Neural progenitor cell (in vitro differentiated cells): ENCODE measurements around the gene SHROOM4. TPM values are rescaled to one million over a fixed set of nuclear protein-coding genes. Genes with fewer than 3 reads are reported as not detected.

Experiments used
- DNase-seq: peaks from one replicate; pipeline ENCODE4 v3.0.0-alpha.2; 2016; ENCODE audit warnings: low spot score
- H2AFZ ChIP-seq: fragments of 200-600 bp; sonication (generic); replicated peaks from 2 replicates; pipeline ENCODE4 v1.6.1; 2016; ENCODE audit warnings: antibody characterized with exemption
- H3F3A ChIP-seq: fragments of 200-600 bp; sonication (generic); 2 replicates; pipeline ENCODE4 v1.6.1; 2016; ENCODE audit warnings: antibody characterized with exemption, low read depth
- H3K27ac ChIP-seq: fragments of 200-600 bp; sonication (generic); 2 replicates; pipeline ENCODE4 v1.5.1; 2016; ENCODE audit warnings: mild to moderate bottlenecking
- H3K27me3 ChIP-seq: fragments of 200-600 bp; sonication (generic); 2 replicates; pipeline ENCODE4 v1.6.1; 2016; ENCODE audit warnings: mild to moderate bottlenecking, moderate library complexity
- H3K36me3 ChIP-seq: fragments of 200-600 bp; sonication (generic); 2 replicates; pipeline ENCODE4 v1.5.1; 2016
- H3K4me1 ChIP-seq: fragments of 200-600 bp; sonication (generic); 2 replicates; pipeline ENCODE4 v1.6.1; 2016; ENCODE audit warnings: mixed run types
- H3K4me2 ChIP-seq: fragments of 200-600 bp; sonication (generic); 2 replicates; pipeline ENCODE4 v1.6.1; 2016
- H3K4me3 ChIP-seq: fragments of 200-600 bp; sonication (generic); 2 replicates; pipeline ENCODE4 v1.5.1; 2016
- H3K79me2 ChIP-seq: fragments of 200-600 bp; sonication (generic); 2 replicates; pipeline ENCODE4 v1.6.1; 2016; ENCODE audit warnings: low read depth
- H3K9ac ChIP-seq: fragments of 200-600 bp; sonication (generic); 2 replicates; pipeline ENCODE4 v1.6.1; 2016
- H3K9me3 ChIP-seq: fragments of 200-600 bp; sonication (generic); 2 replicates; pipeline ENCODE4 v1.5.1; 2016; ENCODE audit warnings: low read depth
- H4K20me1 ChIP-seq: fragments of 200-600 bp; sonication (generic); 2 replicates; pipeline ENCODE4 v1.6.1; 2016; ENCODE audit warnings: low read depth
- H3K27ac Mint-ChIP-seq: 3 replicates; pipeline ENCODE4 v1.8.0; 2021; ENCODE audit warnings: mixed read lengths
- H3K27me3 Mint-ChIP-seq: 2 replicates; pipeline ENCODE4 v1.8.0; 2022; ENCODE audit warnings: low read depth, mild to moderate bottlenecking, inconsistent platforms, moderate library complexity, mixed read lengths; ENCODE audit not compliant: insufficient read depth
- H3K36me3 Mint-ChIP-seq: 3 replicates; pipeline ENCODE4 v1.8.0; 2021; ENCODE audit warnings: mixed read lengths
- H3K4me1 Mint-ChIP-seq: 3 replicates; pipeline ENCODE4 v1.8.0; 2021; ENCODE audit warnings: mixed read lengths
- H3K4me3 Mint-ChIP-seq: 3 replicates; pipeline ENCODE4 v1.8.0; 2021; ENCODE audit warnings: mild to moderate bottlenecking, moderate library complexity, mixed read lengths
- H3K9me3 Mint-ChIP-seq: 3 replicates; pipeline ENCODE4 v1.8.0; 2020; ENCODE audit warnings: mixed read lengths
- EZH2 ChIP-seq: fragments of 200-600 bp; sonication (generic); IDR thresholded peaks from 2 replicates; pipeline ENCODE4 v1.6.1; 2017; ENCODE audit warnings: antibody characterized with exemption, mild to moderate bottlenecking, moderate library complexity
- EZH2phosphoT487 ChIP-seq: fragments of 200-600 bp; sonication (generic); IDR thresholded peaks from 2 replicates; pipeline ENCODE4 v1.6.1; 2017; ENCODE audit warnings: antibody characterized with exemption
- total RNA-seq: library from RNA; depleted of rRNA; stranded (reverse); fragments of >200 nt; gene quantifications from 2 replicates; pipeline ENCODE4 v1.2.3, GENCODE V29; 2015; ENCODE audit warnings: low replicate concordance
- TF ChIP-seq, protein P1 (sequence below): fragments of 200-600 bp; sonication (generic); IDR thresholded peaks from 2 replicates; pipeline ENCODE4 v1.5.1; 2017; ENCODE audit warnings: antibody characterized with exemption, mild to moderate bottlenecking

SHROOM4 gene
- total RNA-seq, 1 donor from 2014 or later = 3.0 TPM

DNA sequence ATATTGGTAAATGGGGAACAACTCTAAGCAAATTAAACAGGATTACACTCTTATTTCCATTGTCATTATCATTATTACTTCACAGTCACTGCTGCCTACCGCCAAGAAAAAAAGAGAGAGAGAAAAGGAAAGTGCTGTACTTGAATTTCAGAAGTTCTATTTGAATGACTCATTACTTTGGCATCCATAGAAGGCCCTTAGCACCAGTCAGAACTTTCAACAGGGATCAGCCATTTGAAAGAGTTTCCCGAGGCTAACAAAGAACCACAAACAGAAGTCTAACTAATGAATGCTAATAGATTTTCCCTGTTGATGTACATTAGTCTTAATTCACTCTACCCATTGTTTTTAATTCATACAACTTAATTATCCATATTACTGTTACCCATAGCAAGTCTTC, 116.3 kb downstream of the SHROOM4 start:
- Mint-ChIP-seq H3K36me3 (no peaks in the 10 kb centered on the region), H3K27ac (no peak overlapping the region), H3K27me3 (no peaks in the 10 kb centered on the region), H3K4me1 (peaks cover 35% of the 10 kb centered on the region), H3K9me3 (no peaks in the 10 kb centered on the region), H3K4me3 (no peak overlapping the region)
- peaks cover 31% of the 10 kb centered on the region for H4K20me1 ChIP-seq
- H3K9ac ChIP-seq = no peak overlapping the region
- H2AFZ ChIP-seq = no peak overlapping the region
- no peaks in the 10 kb centered on the region for H3K9me3 ChIP-seq
- H3K27ac ChIP-seq = no peak overlapping the region
- no peak for DNase-seq
- H3F3A ChIP-seq = no peaks in the 10 kb centered on the region
- H3K4me2 ChIP-seq = no peak overlapping the region
- H3K36me3 ChIP-seq = no peaks in the 10 kb centered on the region
- no peak overlapping the region for H3K4me3 ChIP-seq
- H3K4me1 ChIP-seq = no peaks in the 10 kb centered on the region
- H3K79me2 ChIP-seq = no peaks in the 10 kb centered on the region
- H3K27me3 ChIP-seq = peaks cover 46% of the 10 kb centered on the region
- no peak for TF ChIP-seq EZH2
- TF ChIP-seq, protein P1, sequence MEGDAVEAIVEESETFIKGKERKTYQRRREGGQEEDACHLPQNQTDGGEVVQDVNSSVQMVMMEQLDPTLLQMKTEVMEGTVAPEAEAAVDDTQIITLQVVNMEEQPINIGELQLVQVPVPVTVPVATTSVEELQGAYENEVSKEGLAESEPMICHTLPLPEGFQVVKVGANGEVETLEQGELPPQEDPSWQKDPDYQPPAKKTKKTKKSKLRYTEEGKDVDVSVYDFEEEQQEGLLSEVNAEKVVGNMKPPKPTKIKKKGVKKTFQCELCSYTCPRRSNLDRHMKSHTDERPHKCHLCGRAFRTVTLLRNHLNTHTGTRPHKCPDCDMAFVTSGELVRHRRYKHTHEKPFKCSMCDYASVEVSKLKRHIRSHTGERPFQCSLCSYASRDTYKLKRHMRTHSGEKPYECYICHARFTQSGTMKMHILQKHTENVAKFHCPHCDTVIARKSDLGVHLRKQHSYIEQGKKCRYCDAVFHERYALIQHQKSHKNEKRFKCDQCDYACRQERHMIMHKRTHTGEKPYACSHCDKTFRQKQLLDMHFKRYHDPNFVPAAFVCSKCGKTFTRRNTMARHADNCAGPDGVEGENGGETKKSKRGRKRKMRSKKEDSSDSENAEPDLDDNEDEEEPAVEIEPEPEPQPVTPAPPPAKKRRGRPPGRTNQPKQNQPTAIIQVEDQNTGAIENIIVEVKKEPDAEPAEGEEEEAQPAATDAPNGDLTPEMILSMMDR = no peak
- no peak for TF ChIP-seq EZH2phosphoT487

DNA sequence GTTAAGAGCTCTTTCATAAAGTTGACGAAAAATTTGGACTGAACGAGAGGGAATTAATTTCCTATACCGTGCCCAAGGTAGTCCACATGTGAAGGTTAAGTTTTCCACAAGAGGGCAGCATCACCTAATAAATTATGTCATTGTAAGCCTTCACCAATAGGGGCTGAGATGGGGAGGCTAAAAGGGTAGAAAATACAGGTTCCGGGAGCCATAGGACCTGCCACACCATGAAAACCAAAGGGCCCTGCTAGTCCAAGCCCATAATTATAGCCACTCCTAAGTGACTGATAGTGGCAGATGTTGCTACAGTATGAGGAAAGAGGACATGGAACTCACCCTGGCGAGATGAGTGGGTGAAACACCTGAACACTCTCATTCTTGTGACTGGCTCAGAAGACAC, 122.2 kb downstream of the SHROOM4 start:
- Mint-ChIP-seq H3K27me3 (no peaks in the 10 kb centered on the region), H3K27ac (no peak overlapping the region), H3K4me1 (no peaks in the 10 kb centered on the region), H3K9me3 (no peaks in the 10 kb centered on the region), H3K36me3 (no peaks in the 10 kb centered on the region), H3K4me3 (no peak overlapping the region)
- H2AFZ ChIP-seq = no peak overlapping the region
- no peaks in the 10 kb centered on the region for H3K4me1 ChIP-seq
- TF ChIP-seq EZH2phosphoT487 = no peak
- TF ChIP-seq, protein P1 = peak; percentile 65
- H3K4me2 ChIP-seq = no peak overlapping the region
- no peak overlapping the region for H3K9ac ChIP-seq
- no peaks in the 10 kb centered on the region for H4K20me1 ChIP-seq
- H3K27me3 ChIP-seq = no peaks in the 10 kb centered on the region
- no peak overlapping the region for H3K27ac ChIP-seq
- peak; percentile 67 for DNase-seq
- H3K9me3 ChIP-seq = peaks cover 4% of the 10 kb centered on the region
- H3K4me3 ChIP-seq = no peak overlapping the region
- H3F3A ChIP-seq = no peaks in the 10 kb centered on the region
- H3K79me2 ChIP-seq = no peaks in the 10 kb centered on the region
- no peaks in the 10 kb centered on the region for H3K36me3 ChIP-seq

DNA sequence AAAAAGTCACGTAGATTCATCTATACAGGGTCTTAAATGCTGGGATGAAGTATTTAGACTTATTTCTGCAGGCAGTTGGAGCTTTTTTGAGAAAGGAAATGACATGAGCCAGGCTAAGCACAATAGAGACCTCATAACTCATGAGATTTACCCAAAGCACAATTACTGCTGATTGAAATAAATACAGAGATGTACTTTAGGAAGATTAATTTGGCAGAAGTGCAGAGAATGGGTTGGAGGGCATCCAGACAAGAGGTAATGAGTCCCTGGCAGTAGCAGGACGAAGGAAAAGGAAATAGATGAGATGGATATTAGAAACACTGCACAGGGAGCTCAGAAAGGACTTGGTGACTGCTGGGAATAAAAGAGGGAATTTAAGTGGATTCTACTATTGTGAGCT, 129.1 kb downstream of the SHROOM4 start:
- H3K27me3 Mint-ChIP-seq = no peaks in the 10 kb centered on the region
- H3K4me2 ChIP-seq = no peak overlapping the region
- H3K9me3 ChIP-seq = peaks cover 3% of the 10 kb centered on the region
- H3F3A ChIP-seq = no peaks in the 10 kb centered on the region
- H3K27ac ChIP-seq = no peak overlapping the region
- no peaks in the 10 kb centered on the region for H3K9me3 Mint-ChIP-seq
- no peak overlapping the region for H3K4me3 Mint-ChIP-seq
- H3K4me1 ChIP-seq = no peaks in the 10 kb centered on the region
- no peak for DNase-seq
- H3K4me3 ChIP-seq = no peak overlapping the region
- no peaks in the 10 kb centered on the region for H3K36me3 Mint-ChIP-seq
- H3K27ac Mint-ChIP-seq = no peak overlapping the region
- no peaks in the 10 kb centered on the region for H3K79me2 ChIP-seq
- no peak overlapping the region for H3K9ac ChIP-seq
- TF ChIP-seq, protein P1 = no peak
- TF ChIP-seq EZH2 (no peak), EZH2phosphoT487 (no peak)
- no peaks in the 10 kb centered on the region for H3K36me3 ChIP-seq
- no peak overlapping the region for H2AFZ ChIP-seq
- H4K20me1 ChIP-seq = no peaks in the 10 kb centered on the region
- H3K4me1 Mint-ChIP-seq = no peaks in the 10 kb centered on the region
- no peaks in the 10 kb centered on the region for H3K27me3 ChIP-seq

DNA sequence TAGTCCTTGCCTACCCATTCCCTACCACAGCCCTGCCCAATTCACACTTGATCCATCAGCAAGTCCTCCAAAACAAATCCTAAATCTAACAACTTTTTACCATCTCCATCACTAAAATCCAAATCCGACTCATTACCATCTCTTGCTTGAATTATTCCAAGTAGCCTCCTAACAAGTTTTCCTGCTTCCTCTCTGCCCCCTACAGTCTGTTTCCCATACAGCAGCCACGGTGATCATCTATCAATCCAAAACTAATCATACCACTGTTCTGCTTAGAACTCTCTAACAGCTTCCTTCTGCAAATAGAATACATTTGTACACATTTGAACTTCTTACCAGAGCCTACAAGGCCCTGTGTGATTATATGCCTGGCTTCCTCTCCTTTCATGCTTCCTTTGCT, 133.0 kb downstream of the SHROOM4 start:
- peak; percentile 12 for DNase-seq
- Histone ChIP-seq H3K9me3 (no peaks in the 10 kb centered on the region), H3K36me3 (no peaks in the 10 kb centered on the region), H4K20me1 (no peaks in the 10 kb centered on the region), H3K27ac (no peak overlapping the region), H2AFZ (no peak overlapping the region), H3K4me3 (no peak overlapping the region), H3K27me3 (no peaks in the 10 kb centered on the region), H3K4me2 (no peak overlapping the region), H3K9ac (no peak overlapping the region), H3K4me1 (no peaks in the 10 kb centered on the region), H3K79me2 (no peaks in the 10 kb centered on the region), H3F3A (no peaks in the 10 kb centered on the region)
- TF ChIP-seq EZH2 (no peak), EZH2phosphoT487 (no peak)
- TF ChIP-seq, protein P1 = peak; percentile 60
- H3K36me3 Mint-ChIP-seq = no peaks in the 10 kb centered on the region
- H3K9me3 Mint-ChIP-seq = no peaks in the 10 kb centered on the region
- H3K4me3 Mint-ChIP-seq = no peak overlapping the region
- no peaks in the 10 kb centered on the region for H3K27me3 Mint-ChIP-seq
- H3K4me1 Mint-ChIP-seq = no peaks in the 10 kb centered on the region
- H3K27ac Mint-ChIP-seq = no peak overlapping the region
